ENCODE results near the gene DAND5.

The DAND5 gene
- total RNA-seq, result 0 to 0.09 (median 0) reads per million in 4 experiments

GRCh38 chr19:12969292-12969988 lies at the start of gene DAND5:
Gene DAND5, plus strand, starts transcription at chr19:12969576. Its CDS starts 85 bp downstream, at chr19:12969661.
- no peak for DNase-seq

GRCh38 chr19:12921047-12921446 lies 48.3 kb upstream of the DAND5 start:
- no peak for DNase-seq

GRCh38 chr19:12922959-12923358 lies 46.4 kb upstream of the DAND5 start:
- DNase-seq, result no peak

- no peak for DNase-seq
Measured at GRCh38 chr19:12924621-12925310, 44.6 kb upstream of the DAND5 start.

- no peak for DNase-seq
Measured at GRCh38 chr19:12930002-12930645, 39.3 kb upstream of the DAND5 start.

- DNase-seq, result no peak
Measured at GRCh38 chr19:12932392-12933286, 36.7 kb upstream of the DAND5 start.

- DNase-seq, result peak; percentile 79
Measured at GRCh38 chr19:12933287-12934072, 35.9 kb upstream of the DAND5 start, which contains the start of gene FARSA. Gene FARSA, minus strand, starts transcription at chr19:12933711. Its CDS starts 15 bp downstream, at chr19:12933696.

- DNase-seq, result no peak
Measured at GRCh38 chr19:12935071-12935470, 34.3 kb upstream of the DAND5 start.

- no peak for DNase-seq
Measured at GRCh38 chr19:12936582-12936981, 32.8 kb upstream of the DAND5 start.

GRCh38 chr19:12937093-12937926 lies 32.1 kb upstream of the DAND5 start:
- no peak for DNase-seq

GRCh38 chr19:12937927-12938778 lies 31.2 kb upstream of the DAND5 start, which contains the start of gene CALR:
Gene CALR, plus strand, starts transcription at chr19:12938609. Its CDS starts 71 bp downstream, at chr19:12938680.
- DNase-seq, result peak; percentile 99

- DNase-seq, result no peak
Measured at GRCh38 chr19:12938779-12939601, 30.4 kb upstream of the DAND5 start.

GRCh38 chr19:12939975-12940423 lies 29.4 kb upstream of the DAND5 start:
- no peak for DNase-seq

- DNase-seq, result no peak
Measured at GRCh38 chr19:12940897-12941296, 28.5 kb upstream of the DAND5 start.

GRCh38 chr19:12943437-12944044 lies 25.8 kb upstream of the DAND5 start:
- DNase-seq, result no peak

- no peak for DNase-seq
Measured at GRCh38 chr19:12944104-12944674, 25.2 kb upstream of the DAND5 start.

- DNase-seq, result peak; percentile 98
Measured at GRCh38 chr19:12945479-12946091, 23.8 kb upstream of the DAND5 start, which contains the start of gene RAD23A. Gene RAD23A, plus strand, starts transcription at chr19:12945862. Its CDS starts 87 bp downstream, at chr19:12945949.
